GM12873 (cell line): ENCODE measurements around the gene QSOX2.

Source experiments
- CTCF ChIP-seq: IDR thresholded peaks from 2 replicates; pipeline ENCODE4 v1.5.1; 2012; ENCODE audit warnings: low read depth, mild to moderate bottlenecking, moderate library complexity, low read length, control low read depth; ENCODE audit not compliant: insufficient read depth; ENCODE audit errors: missing control alignments

The QSOX2 gene

DNA sequence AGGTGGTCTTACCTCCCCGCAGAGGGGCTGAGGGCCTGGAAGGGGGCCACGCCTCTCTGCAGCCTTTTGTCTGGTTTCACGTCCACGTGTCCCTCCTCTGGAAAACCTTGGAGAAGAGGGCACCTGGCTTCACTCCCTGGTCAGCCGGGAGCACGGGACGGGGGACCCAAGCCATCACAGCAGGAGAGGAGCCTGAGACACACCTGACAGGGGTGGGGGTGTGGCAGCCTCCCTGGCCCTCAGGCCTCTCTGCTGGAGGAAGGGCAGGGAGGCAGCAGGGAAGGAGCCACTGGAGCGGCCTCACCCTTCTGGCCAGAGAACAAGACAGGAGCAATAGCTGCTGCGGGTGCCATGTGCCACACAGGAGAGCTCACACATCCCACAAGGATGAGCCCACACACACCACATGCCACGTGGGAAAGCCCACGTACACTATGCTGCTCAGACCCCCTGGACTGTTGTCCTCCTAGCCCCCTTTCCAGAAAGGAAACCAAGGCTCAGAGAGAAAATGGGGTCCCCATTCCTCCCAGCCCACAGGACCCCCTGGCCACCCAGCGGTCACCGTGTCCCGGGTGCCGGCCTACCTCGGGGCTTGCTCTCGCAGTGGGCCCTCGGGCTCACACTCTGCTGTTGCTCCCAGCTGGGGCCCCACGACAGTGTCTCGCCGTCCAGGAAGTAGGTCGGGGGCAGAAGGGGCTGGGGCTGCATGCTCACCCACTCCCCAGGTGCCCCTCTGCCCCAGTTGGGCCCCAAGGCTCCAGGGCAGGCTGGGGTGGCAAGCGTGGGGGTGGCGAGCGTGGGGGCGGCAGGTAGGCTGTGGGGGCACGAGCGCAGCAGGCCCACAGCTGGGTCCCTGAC lies 40.1 kb upstream of the QSOX2 start:
- TF ChIP-seq CTCF = no peak

DNA sequence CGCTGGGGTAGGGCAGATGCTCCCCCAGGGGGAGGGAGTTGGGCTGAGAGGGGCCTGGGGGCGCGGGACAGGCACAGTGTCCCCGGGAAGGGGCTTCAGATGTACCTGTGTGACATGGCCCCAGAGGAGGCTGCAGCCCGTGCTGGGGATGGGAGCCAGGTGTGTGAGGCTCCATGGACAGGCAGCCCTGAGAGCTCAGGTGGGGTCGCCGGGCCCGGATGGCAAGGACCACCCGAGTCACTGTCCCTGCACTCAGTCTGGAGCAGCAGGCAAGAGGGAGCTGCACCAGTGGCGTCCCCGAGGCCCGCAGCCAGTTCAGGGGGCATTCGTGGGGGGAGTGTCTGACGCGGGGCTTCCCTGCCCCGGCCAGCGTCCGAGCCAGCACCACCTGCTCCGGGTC lies 39.3 kb upstream of the QSOX2 start:
- TF ChIP-seq CTCF = no peak

DNA sequence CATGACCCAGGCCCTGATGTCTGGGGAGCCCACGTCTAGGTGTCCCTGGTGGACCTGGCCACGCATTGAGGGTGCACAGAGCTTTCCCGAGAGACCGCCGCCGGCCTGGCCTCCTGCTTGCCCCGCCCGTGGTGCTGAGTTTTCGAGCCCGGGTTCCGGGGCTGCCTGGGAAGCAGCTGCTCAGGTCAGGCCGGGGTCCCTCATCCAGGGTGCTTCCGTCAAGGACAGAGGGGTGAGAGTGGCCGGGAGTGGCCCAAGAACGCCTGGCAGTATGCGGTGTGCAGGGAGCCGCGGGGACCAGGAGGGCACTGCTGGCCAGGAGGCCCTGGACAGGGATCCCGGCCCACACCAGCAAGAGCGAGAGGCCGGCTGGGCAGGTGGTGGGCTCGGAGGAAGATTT lies 38.7 kb upstream of the QSOX2 start:
- no peak for TF ChIP-seq CTCF

- peak; percentile 88 for TF ChIP-seq CTCF
These were observed 38.0 kb upstream of the QSOX2 start for GRCh38 chr9:136283291-136284235.

- no peak for TF ChIP-seq CTCF
These were observed 36.8 kb upstream of the QSOX2 start for GRCh38 chr9:136282272-136282861.

GRCh38 chr9:136281421-136282271 lies 36.0 kb upstream of the QSOX2 start:
- no peak for TF ChIP-seq CTCF
